ENCODE data around the gene ETS2. TPM values are rescaled to one million over a fixed set of nuclear protein-coding genes. Genes with fewer than 3 reads are reported as not detected.

The ETS2 gene
- total RNA-seq, 1 experiment from 2014 or later, result 35.3 TPM

- H3K79me2 ChIP-seq (ENCODE audit: insufficient read depth, low read length), result no peaks in the 10 kb centered on the region
- Mint-ChIP-seq H3K27me3 (ENCODE audit: low read depth) (no peaks in the 10 kb centered on the region; the same call in 1 of the 2 replicates), H3K36me3 (ENCODE audit: insufficient read depth in 1 of 3, low read depth in 3 of 3) (peaks cover 60 to 70% (median 64%) of the 10 kb centered on the region in 3 experiments), H3K4me3 (no peak overlapping the region), H3K27ac (0 out of 7 replicates have a peak overlapping the region, but pooled peaks of 1 of the 3 experiments have one; percentile 71), H3K4me1 (peaks cover 0 to 2% of the 10 kb centered on the region in 2 experiments; a peak in 1 of 4 replicates), H3K9me3 (peaks cover 0 to 3% of the 10 kb centered on the region in 2 experiments; a peak in 2 of 5 replicates)
- H2BK120ac ChIP-seq (ENCODE audit: low read depth, low read length, poor library complexity, severe bottlenecking), result no peak overlapping the region
- H3K4me1 ChIP-seq (ENCODE audit: insufficient read depth, low read length), result no peaks in the 10 kb centered on the region
- H3K9me3 ChIP-seq (ENCODE audit: control insufficient read depth, low read depth, low read length), result no peaks in the 10 kb centered on the region
- H3K27ac ChIP-seq (ENCODE audit: insufficient read length, low read depth, low read length), result no peak overlapping the region
- H3K27me3 ChIP-seq (ENCODE audit: insufficient read depth, low read length), result no peaks in the 10 kb centered on the region
- H2BK20ac ChIP-seq (ENCODE audit: low read depth, low read length, poor library complexity, severe bottlenecking), result no peak overlapping the region
- H4K8ac ChIP-seq (replicated peaks; ENCODE audit: insufficient read length, low read depth, low read length), result no peak overlapping the region
- no peak overlapping the region for H2BK12ac ChIP-seq (ENCODE audit: insufficient read length, low read depth, low read length)
- no peak overlapping the region for H3K56ac ChIP-seq (ENCODE audit: insufficient read length, low read depth, low read length)
- H4K91ac ChIP-seq (ENCODE audit: insufficient read length, low read depth, low read length), result no peak overlapping the region
- no peak for TF ChIP-seq CTCF (conservative IDR thresholded peaks at IDR 0.05)
- H4K20me1 ChIP-seq (ENCODE audit: control insufficient read depth, insufficient read depth, insufficient read length), result no peaks in the 10 kb centered on the region
- no peaks in the 10 kb centered on the region for H3K79me1 ChIP-seq (ENCODE audit: insufficient read depth, low read depth, low read length, poor library complexity, severe bottlenecking)
- H3K4ac ChIP-seq (ENCODE audit: low read depth, low read length), result no peak overlapping the region
- H2BK5ac ChIP-seq (ENCODE audit: insufficient read length, low read length), result no peak overlapping the region
- H3K4me2 ChIP-seq (ENCODE audit: insufficient read depth, insufficient read length, low read length), result no peak overlapping the region
- no peaks in the 10 kb centered on the region for H3K23me2 ChIP-seq (ENCODE audit: insufficient read length, low read depth, low read length, poor library complexity, severe bottlenecking)
- H3T11ph ChIP-seq (ENCODE audit: low read length), result no peak overlapping the region
- no peak overlapping the region for H3K9ac ChIP-seq (ENCODE audit: extremely low read depth, insufficient read length, low read length)
- no peak overlapping the region for H4K5ac ChIP-seq (ENCODE audit: insufficient read length, low read depth, low read length)
- H2AFZ ChIP-seq (ENCODE audit: low read length), result no peak overlapping the region
- WGBS (ENCODE audit: extremely low coverage, insufficient read length, low lambda C conversion rate), result no CpG with 5 or more reads among the region's 3 CpGs
- H2AK5ac ChIP-seq (ENCODE audit: insufficient read length, low read length), result no peak overlapping the region
- no peak overlapping the region for H3K18ac ChIP-seq (ENCODE audit: insufficient read length, low read depth, low read length)
- no peak overlapping the region for H3K23ac ChIP-seq (ENCODE audit: insufficient read length, low read depth, low read length)
- H2BK15ac ChIP-seq (ENCODE audit: low read depth, low read length), result no peak overlapping the region
- H3K14ac ChIP-seq (ENCODE audit: insufficient read depth, low read length), result no peak overlapping the region
- DNase-seq, result no peak
Measured at GRCh38 chr21:38823737-38824123, 18.0 kb downstream of the ETS2 start.

All from H9 (cell line).